ENCODE results near the gene FSIP1.
"Not testable (repeated sequence)": the region's sequence is repeated elsewhere in the genome, so short reads cannot be mapped to it uniquely, and the experiment has no call there.

- TF ChIP-seq EZH2 (IDR thresholded peaks at IDR 0.05; ENCODE audit: borderline replicate concordance, low read length); CTCF (conservative IDR thresholded peaks at IDR 0.05 in 1 of 2, IDR thresholded peaks at IDR 0.05 in 1 of 2; ENCODE audit: extremely low read depth in 1 of 2, insufficient read depth in 1 of 2, low read depth in 1 of 2, low read length in 2 of 2): not testable (repeated sequence)
Measured at GRCh38 chr15:39812651-39813050, 30.0 kb upstream of the FSIP1 start.

Data from mammary epithelial cell (primary cell).